Gastroesophageal sphincter (tissue), 3 donors: Measurements from ENCODE around the gene VAV2.

Source experiments
- EP300 ChIP-seq: sonication (generic); formaldehyde crosslinking; IDR thresholded peaks from one replicate; pipeline ENCODE4 v1.6.1; 2017; ENCODE audit warnings: antibody characterized with exemption, mild to moderate bottlenecking
- POLR2AphosphoS5 ChIP-seq: sonication (generic); formaldehyde crosslinking; IDR thresholded peaks from one replicate; pipeline ENCODE4 v1.6.1; 2017; ENCODE audit warnings: antibody characterized with exemption
- TF ChIP-seq, protein P1 (sequence below), 4 experiments: fragments of 200-600 bp in 2 of 4; fragments of 450-650 bp in 2 of 4; sonication (generic) in 1 of 4; IDR thresholded peaks; one replicate each; pipeline ENCODE4 v1.5.1; 2017 to 2019; ENCODE audit warnings: antibody characterized with exemption in 4 of 4, mild to moderate bottlenecking in 2 of 4, moderate library complexity in 2 of 4

- TF ChIP-seq, protein P1, sequence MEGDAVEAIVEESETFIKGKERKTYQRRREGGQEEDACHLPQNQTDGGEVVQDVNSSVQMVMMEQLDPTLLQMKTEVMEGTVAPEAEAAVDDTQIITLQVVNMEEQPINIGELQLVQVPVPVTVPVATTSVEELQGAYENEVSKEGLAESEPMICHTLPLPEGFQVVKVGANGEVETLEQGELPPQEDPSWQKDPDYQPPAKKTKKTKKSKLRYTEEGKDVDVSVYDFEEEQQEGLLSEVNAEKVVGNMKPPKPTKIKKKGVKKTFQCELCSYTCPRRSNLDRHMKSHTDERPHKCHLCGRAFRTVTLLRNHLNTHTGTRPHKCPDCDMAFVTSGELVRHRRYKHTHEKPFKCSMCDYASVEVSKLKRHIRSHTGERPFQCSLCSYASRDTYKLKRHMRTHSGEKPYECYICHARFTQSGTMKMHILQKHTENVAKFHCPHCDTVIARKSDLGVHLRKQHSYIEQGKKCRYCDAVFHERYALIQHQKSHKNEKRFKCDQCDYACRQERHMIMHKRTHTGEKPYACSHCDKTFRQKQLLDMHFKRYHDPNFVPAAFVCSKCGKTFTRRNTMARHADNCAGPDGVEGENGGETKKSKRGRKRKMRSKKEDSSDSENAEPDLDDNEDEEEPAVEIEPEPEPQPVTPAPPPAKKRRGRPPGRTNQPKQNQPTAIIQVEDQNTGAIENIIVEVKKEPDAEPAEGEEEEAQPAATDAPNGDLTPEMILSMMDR (IDR thresholded peaks at IDR 0.05) = no peak
- TF ChIP-seq POLR2AphosphoS5 (no peak), EP300 (no peak)
These were observed 203.9 kb downstream of the VAV2 start for GRCh38 chr9:133788045-133788818.
